ENCODE data around the gene FCN1.

Gene FCN1

GRCh38 chr9:134913041-134913712, 4.5 kb downstream of the FCN1 start:
- DNase-seq: no peak

- DNase-seq: no peak
Observed at GRCh38 chr9:134912126-134912840, 5.4 kb downstream of the FCN1 start.

GRCh38 chr9:134909511-134910481, 7.9 kb downstream of the FCN1 start:
- DNase-seq: no peak

GRCh38 chr9:134908524-134909309, 9.0 kb downstream of the FCN1 start:
- DNase-seq: no peak

GRCh38 chr9:134902936-134903335, 14.8 kb downstream of the FCN1 start:
- no peak for DNase-seq

GRCh38 chr9:134899818-134900217, 17.9 kb downstream of the FCN1 start:
- no peak for DNase-seq

- no peak for DNase-seq
Observed at GRCh38 chr9:134899168-134899567, 18.5 kb downstream of the FCN1 start.

- no peak for DNase-seq
Observed at GRCh38 chr9:134898319-134898718, 19.4 kb downstream of the FCN1 start.

GRCh38 chr9:134897584-134898170, 20.0 kb downstream of the FCN1 start:
- no peak for DNase-seq

GRCh38 chr9:134896834-134897583, 20.7 kb downstream of the FCN1 start:
- DNase-seq: no peak

- DNase-seq: no peak
Observed at GRCh38 chr9:134895908-134896833, 21.5 kb downstream of the FCN1 start.

GRCh38 chr9:134895567-134895907, 22.2 kb downstream of the FCN1 start:
- DNase-seq: no peak

GRCh38 chr9:134895097-134895496, 22.6 kb downstream of the FCN1 start:
- no peak for DNase-seq

GRCh38 chr9:134894136-134894860, 23.4 kb downstream of the FCN1 start:
- no peak for DNase-seq

GRCh38 chr9:134892820-134893420, 24.8 kb downstream of the FCN1 start:
- DNase-seq: no peak

GRCh38 chr9:134892221-134892620, 25.5 kb downstream of the FCN1 start:
- DNase-seq: no peak

- no peak for DNase-seq
Observed at GRCh38 chr9:134891713-134892112, 26.0 kb downstream of the FCN1 start.

GRCh38 chr9:134891053-134891452, 26.7 kb downstream of the FCN1 start:
- DNase-seq: no peak

- DNase-seq: no peak
Observed at GRCh38 chr9:134890155-134890495, 27.6 kb downstream of the FCN1 start.

All from 8988T (cell line).